Mucosa of descending colon (tissue), 3 donors: ENCODE data around the gene GPR157. TPM values are rescaled to one million over a fixed set of nuclear protein-coding genes. Genes with fewer than 3 reads are reported as not detected.
A peak's percentile ranks its signal among the peaks of the same experiment; 100 is the strongest.

Experiments
- ATAC-seq: fragments of 200-7000 bp; cut with Tn5 transposase; one replicate; pipeline ENCODE4 v1.9.1; 2020; ENCODE audit warnings: mild to moderate bottlenecking, moderate library complexity
- DNase-seq, 3 donors: peaks; one replicate each; pipeline ENCODE4 v3.0.0-alpha.2; 2020
- H3K36me3 ChIP-seq: fragments of 200-600 bp; one replicate; pipeline ENCODE4 v1.8.0; 2021; ENCODE audit warnings: low read depth, mild to moderate bottlenecking
- H3K4me1 ChIP-seq: fragments of 200-600 bp; one replicate; pipeline ENCODE4 v1.8.0; 2021; ENCODE audit warnings: low read depth, mild to moderate bottlenecking
- H3K4me3 ChIP-seq: fragments of 200-600 bp; one replicate; pipeline ENCODE4 v1.8.0; 2021; ENCODE audit warnings: mild to moderate bottlenecking
- H3K9me3 ChIP-seq: fragments of 200-600 bp; one replicate; pipeline ENCODE4 v1.8.0; 2021; ENCODE audit warnings: mild to moderate bottlenecking
- intact Hi-C, 2 donors: fragments of 100-400 bp; cut with DNase I in 1 of 2; cut with micrococcal nuclease in 1 of 2; formaldehyde crosslinking; loops; one replicate each; pipeline versions ENCODE4 v1.11.0 to v1.11.1; 2022; cut with DNase I, micrococcal nuclease
- total RNA-seq, 3 donors: library from RNA; stranded (reverse); fragmentation: NEBNext Ultra II Directional in 2 of 3; extraction: Animal tissue kit (Norgen Biotek cat#: 25700) in 2 of 3; gene quantifications; one replicate each; pipeline versions ENCODE4 v1.2.1 to v1.2.4, GENCODE V29; 2021 to 2023
- TF ChIP-seq, protein P1 (sequence below): fragments of 200-600 bp; IDR thresholded peaks from one replicate; pipeline ENCODE4 v1.8.0; 2022; ENCODE audit warnings: antibody characterized with exemption, mild to moderate bottlenecking
- donor health status: DM: no; HTN: no; CAD: no; lungs with moderate emphysema.
- donor health status: DM: no; HTN: no; CAD: no.
- donor health status: DM: no; HTN: yes; CAD: no.

The GPR157 gene
- total RNA-seq, 3 donors from 2014 or later, result 7.0 to 8.7 (median 8.1) TPM

DNA sequence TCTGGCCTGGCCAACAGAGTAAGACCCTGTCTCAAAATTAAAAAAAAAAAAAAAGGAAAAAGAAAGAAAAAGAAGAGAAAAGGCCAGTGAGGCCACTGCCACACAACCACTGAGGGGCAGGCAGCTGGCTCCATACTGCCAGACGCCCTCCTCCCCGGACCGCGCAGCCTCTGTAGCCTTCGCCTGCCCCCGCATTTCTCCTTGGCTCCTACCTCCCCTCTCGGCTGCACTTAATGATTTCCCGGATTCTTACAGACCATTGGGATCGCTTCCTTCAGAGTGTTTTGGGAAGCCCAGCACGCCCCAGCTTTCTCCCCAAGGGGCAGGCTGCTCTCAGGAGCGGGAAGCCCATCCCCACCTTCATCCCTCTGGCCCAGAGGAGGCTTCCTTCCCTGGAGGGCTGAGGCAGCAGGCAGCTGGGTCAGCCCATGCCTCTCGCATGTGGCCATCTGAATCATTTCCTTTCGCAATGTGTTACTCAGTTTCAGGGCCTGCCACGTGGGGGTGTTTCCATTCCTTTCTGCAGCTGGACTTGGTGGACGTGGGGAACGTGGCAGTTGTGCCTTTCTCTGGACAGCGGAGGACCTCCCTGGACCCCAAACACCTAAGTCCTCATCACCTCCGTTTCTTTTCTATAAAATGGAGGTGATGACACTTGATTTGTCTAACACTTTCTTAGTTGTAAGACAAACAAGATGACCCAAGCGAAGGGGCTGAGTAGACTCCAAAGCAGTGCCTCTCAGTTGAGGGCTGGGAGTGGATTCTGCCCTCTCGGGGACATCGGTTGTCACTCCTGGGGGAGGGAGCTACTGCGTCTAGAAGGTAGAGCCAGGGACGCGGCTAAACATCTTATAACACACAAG, 61.7 kb downstream of the GPR157 start:
- ATAC-seq, result peak; percentile 47
- H3K36me3 ChIP-seq, result no peaks in the 10 kb centered on the region
- no peak overlapping the region for H3K4me3 ChIP-seq
- intact Hi-C loops, result no loop called here
- no peaks in the 10 kb centered on the region for H3K9me3 ChIP-seq
- TF ChIP-seq, protein P1, sequence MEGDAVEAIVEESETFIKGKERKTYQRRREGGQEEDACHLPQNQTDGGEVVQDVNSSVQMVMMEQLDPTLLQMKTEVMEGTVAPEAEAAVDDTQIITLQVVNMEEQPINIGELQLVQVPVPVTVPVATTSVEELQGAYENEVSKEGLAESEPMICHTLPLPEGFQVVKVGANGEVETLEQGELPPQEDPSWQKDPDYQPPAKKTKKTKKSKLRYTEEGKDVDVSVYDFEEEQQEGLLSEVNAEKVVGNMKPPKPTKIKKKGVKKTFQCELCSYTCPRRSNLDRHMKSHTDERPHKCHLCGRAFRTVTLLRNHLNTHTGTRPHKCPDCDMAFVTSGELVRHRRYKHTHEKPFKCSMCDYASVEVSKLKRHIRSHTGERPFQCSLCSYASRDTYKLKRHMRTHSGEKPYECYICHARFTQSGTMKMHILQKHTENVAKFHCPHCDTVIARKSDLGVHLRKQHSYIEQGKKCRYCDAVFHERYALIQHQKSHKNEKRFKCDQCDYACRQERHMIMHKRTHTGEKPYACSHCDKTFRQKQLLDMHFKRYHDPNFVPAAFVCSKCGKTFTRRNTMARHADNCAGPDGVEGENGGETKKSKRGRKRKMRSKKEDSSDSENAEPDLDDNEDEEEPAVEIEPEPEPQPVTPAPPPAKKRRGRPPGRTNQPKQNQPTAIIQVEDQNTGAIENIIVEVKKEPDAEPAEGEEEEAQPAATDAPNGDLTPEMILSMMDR, result no peak
- DNase-seq, result peak in 1 of 3 donors; percentile 65
- peaks cover 13% of the 10 kb centered on the region for H3K4me1 ChIP-seq

DNA sequence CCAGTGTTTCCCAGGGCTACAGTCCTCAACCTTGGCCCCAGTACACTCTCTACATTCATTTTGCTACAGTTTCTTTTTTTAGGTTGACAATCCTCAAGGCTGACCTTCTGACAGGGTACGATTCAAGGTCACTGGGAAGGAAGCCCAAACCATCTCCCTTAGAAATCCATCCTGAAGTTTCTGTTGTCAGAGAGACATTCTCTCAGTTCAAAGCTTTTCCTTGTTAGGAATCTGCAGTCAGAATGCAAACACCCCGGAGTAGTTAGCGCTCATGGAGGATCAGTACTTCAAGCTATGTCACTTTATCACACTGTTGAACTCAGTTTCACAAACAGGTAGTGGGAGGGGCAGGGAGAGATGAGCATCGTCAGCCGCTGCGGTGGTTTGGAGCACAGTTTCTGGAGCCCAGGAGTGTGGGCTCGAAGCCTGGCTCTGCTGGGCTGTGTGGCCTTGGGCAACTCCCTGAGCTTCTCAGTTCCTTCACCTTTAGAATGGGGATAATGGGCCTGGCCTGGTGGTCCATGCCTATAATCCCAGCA, 63.6 kb downstream of the GPR157 start:
- no peaks in the 10 kb centered on the region for H3K9me3 ChIP-seq
- peaks cover 13% of the 10 kb centered on the region for H3K4me1 ChIP-seq
- no peaks in the 10 kb centered on the region for H3K36me3 ChIP-seq
- TF ChIP-seq, protein P1, result no peak
- intact Hi-C loops, result no loop called here
- no peak for ATAC-seq
- no peak overlapping the region for H3K4me3 ChIP-seq
- DNase-seq, result no peak

DNA sequence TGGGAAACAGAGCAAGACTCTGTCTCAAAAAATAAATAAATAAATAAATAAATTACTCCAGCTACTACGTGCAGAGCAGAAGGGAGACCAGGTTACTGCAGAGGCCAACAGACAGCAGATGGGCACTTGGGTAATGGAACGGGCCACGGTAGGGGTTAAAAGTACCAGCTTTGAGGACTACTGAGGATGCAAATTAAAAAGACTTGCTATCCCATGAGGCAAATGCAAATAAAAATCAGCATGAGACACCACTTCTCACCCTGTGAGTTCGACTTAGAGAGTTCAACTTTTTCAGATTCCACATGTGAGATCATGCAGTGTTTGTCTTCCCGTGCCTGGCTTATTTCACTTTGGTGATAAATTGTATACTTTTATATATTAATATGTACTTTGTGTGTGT, 66.1 kb downstream of the GPR157 start:
- TF ChIP-seq, protein P1, result no peak
- DNase-seq (no peak), ATAC-seq (no peak)
- intact Hi-C loops, result no loop called here
- Histone ChIP-seq H3K36me3 (no peaks in the 10 kb centered on the region), H3K9me3 (no peaks in the 10 kb centered on the region), H3K4me1 (no peaks in the 10 kb centered on the region), H3K4me3 (no peak overlapping the region)

DNA sequence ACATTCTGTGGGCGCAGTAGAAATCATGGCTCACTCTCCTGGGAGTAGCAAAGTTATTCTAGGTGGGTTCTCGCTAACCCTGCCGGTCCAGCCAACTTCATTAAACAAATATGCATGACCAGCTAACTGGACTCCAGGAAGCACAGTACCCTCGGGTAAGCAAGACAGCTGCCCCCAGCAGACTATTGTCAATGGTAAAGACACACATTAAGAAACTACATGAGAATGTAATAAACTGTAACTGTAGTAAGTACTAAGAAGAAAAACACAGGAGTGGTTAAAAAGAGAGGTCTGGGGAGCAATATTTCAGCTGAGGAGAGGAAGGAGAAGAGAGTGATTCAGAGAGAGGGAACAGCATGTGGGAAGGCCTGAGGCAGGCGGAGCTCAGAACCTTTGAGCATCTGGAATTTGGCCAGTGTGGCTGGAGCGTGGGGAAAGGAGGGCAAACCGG, 66.9 kb downstream of the GPR157 start:
- intact Hi-C loops, result no loop called here
- no peaks in the 10 kb centered on the region for H3K4me1 ChIP-seq
- peak; percentile 28 for ATAC-seq
- H3K9me3 ChIP-seq, result no peaks in the 10 kb centered on the region
- no peak overlapping the region for H3K4me3 ChIP-seq
- no peaks in the 10 kb centered on the region for H3K36me3 ChIP-seq
- no peak for DNase-seq
- TF ChIP-seq, protein P1, result no peak

DNA sequence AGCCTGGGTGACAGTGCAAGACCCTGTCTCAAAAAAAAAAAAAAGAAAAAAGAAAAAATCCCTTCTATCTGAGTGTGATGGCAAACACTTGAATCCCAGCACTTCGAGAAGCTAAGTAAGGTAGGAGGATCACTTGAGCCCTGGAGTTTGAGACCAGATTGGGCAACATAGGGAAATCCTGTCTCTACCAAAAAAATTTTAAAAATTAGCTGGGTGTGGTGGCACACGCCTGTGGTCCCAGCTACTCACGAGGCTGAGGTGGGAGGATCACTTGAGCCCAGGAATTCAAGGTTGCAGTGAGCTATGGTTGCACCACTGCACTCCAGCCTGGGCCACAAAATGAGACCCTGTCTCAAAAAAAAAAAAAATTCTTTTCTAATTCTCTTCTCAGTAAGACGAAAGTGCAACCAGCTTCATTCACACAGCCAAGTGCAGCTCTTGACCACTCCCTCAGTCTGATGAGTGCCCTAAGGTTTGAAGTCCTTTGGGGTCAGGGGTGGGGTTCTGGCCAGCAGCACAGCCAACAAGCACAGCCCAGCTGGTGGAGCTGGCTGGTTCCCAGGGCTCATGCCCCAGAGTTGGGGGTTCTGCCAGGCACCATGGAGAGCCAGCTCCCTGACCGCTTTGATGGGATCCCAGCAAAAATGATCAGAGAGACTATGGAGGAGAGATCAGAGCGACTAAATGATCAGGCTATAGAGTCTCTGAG, 67.5 kb downstream of the GPR157 start:
- no peaks in the 10 kb centered on the region for H3K9me3 ChIP-seq
- H3K4me1 ChIP-seq, result no peaks in the 10 kb centered on the region
- intact Hi-C loops, result no loop called here
- no peak overlapping the region for H3K4me3 ChIP-seq
- no peak for DNase-seq
- H3K36me3 ChIP-seq, result no peaks in the 10 kb centered on the region
- TF ChIP-seq, protein P1, result no peak
- peak; percentile 78 for ATAC-seq
